Gastroesophageal sphincter (tissue), 4 donors: ENCODE results near the gene ENTHD1. TPM values are rescaled to one million over a fixed set of nuclear protein-coding genes. Genes with fewer than 3 reads are reported as not detected.

Source experiments
- ATAC-seq: fragments of 150-250 bp; one replicate; pipeline ENCODE4 v1.9.1; 2016; ENCODE audit warnings: mild to moderate bottlenecking, moderate library complexity
- H3K27ac ChIP-seq, 4 donors: fragments of 200-600 bp; sonication (generic) in 3 of 4; 1 replicate in 3 of 4; 2 replicates in 1 of 4; pipeline ENCODE4 v1.5.1; 2016 to 2019
- H3K27me3 ChIP-seq: fragments of 200-600 bp; sonication (generic); one replicate; pipeline ENCODE4 v1.5.1; 2019
- H3K36me3 ChIP-seq, 2 donors: fragments of 200-600 bp; sonication (generic); one replicate each; pipeline ENCODE4 v1.5.1; 2019; ENCODE audit warnings: control low read depth in 1 of 2
- H3K4me1 ChIP-seq, 3 donors: fragments of 200-600 bp; sonication (generic); 1 replicate in 2 of 3; 2 replicates in 1 of 3; pipeline ENCODE4 v1.5.1; 2016 to 2019; ENCODE audit warnings: control low read depth in 2 of 3
- H3K4me3 ChIP-seq, 2 donors: fragments of 200-600 bp; sonication (generic); one replicate each; pipeline ENCODE4 v1.5.1; 2019; ENCODE audit warnings: mild to moderate bottlenecking in 1 of 2, moderate library complexity in 1 of 2
- H3K9me3 ChIP-seq, 3 donors: fragments of 200-600 bp; sonication (generic); one replicate each; pipeline ENCODE4 v1.5.1; 2017 to 2019; ENCODE audit warnings: control low read depth in 2 of 3
- EP300 ChIP-seq: sonication (generic); formaldehyde crosslinking; IDR thresholded peaks from one replicate; pipeline ENCODE4 v1.6.1; 2017; ENCODE audit warnings: antibody characterized with exemption, mild to moderate bottlenecking
- POLR2A ChIP-seq, 2 donors: fragments of 450-650 bp; IDR thresholded peaks; one replicate each; pipeline ENCODE4 v1.6.1; 2017; ENCODE audit warnings: antibody characterized with exemption in 2 of 2, mild to moderate bottlenecking in 2 of 2, moderate library complexity in 1 of 2
- POLR2AphosphoS5 ChIP-seq: sonication (generic); formaldehyde crosslinking; IDR thresholded peaks from one replicate; pipeline ENCODE4 v1.6.1; 2017; ENCODE audit warnings: antibody characterized with exemption
- WGBS, 2 donors: methylation state at CpG; one replicate each; pipeline ENCODE4 v1.1.5; 2018; ENCODE audit warnings: low coverage in 1 of 2; 5-methylcytosine and 5-hydroxymethylcytosine counted together
- total RNA-seq, 4 donors: library from RNA; depleted of rRNA; stranded (reverse); fragments of >200 nt; gene quantifications; one replicate each; pipeline ENCODE4 v1.1.0, GENCODE V29; 2016
- TF ChIP-seq, protein P1 (sequence below), 4 experiments: fragments of 200-600 bp in 2 of 4; fragments of 450-650 bp in 2 of 4; sonication (generic) in 1 of 4; IDR thresholded peaks; one replicate each; pipeline ENCODE4 v1.5.1; 2017 to 2019; ENCODE audit warnings: antibody characterized with exemption in 4 of 4, mild to moderate bottlenecking in 2 of 4, moderate library complexity in 2 of 4

ENTHD1 gene
- total RNA-seq, 4 donors from 2014 or later = 0.47 TPM; not detected in 3

DNA sequence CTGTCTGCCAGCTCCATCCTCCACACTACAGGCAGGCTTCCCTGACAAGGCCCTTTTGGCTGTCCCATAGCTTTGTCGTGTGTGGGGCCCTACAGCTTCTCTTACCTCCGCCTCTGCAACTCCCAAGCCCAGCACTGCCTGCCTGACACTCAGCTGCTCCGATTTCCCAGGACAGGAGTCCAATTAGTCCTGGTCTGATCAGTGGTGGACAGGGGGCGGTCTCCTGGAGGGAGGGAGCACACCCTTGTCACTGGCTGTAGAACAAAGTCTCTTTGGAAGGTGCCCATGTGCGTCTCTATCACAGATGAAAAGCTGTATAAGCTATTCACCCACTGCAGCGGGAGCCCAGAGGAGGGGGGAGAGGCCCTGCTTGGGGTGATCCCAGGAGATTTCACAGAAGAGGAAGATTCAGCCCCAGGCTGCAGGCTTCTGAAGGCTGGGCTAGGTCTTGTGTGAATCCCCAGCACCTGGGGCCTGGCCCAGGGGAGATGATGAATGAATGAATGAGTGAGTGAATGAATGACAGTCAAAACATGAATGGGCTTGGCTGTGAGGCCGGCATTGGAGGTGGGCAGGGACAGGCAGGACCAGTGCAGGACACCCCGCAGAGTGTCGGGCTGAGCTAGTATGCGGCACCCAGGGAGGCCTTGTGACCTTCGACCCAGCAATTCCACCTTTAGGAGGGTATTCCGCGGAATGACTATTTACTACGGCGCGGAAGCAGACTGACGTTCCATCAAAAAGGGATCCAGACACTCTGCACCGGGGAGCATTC, 180.6 kb downstream of the ENTHD1 start:
- ATAC-seq = no peak
- Histone ChIP-seq H3K27ac (no peak overlapping the region), H3K9me3 (no peaks in the 10 kb centered on the region), H3K4me3 (no peak overlapping the region), H3K27me3 (peaks cover 43% of the 10 kb centered on the region), H3K4me1 (peaks cover 0 to 5% (median 0%) of the 10 kb centered on the region in 3 donors), H3K36me3 (no peaks in the 10 kb centered on the region)
- TF ChIP-seq, protein P1, sequence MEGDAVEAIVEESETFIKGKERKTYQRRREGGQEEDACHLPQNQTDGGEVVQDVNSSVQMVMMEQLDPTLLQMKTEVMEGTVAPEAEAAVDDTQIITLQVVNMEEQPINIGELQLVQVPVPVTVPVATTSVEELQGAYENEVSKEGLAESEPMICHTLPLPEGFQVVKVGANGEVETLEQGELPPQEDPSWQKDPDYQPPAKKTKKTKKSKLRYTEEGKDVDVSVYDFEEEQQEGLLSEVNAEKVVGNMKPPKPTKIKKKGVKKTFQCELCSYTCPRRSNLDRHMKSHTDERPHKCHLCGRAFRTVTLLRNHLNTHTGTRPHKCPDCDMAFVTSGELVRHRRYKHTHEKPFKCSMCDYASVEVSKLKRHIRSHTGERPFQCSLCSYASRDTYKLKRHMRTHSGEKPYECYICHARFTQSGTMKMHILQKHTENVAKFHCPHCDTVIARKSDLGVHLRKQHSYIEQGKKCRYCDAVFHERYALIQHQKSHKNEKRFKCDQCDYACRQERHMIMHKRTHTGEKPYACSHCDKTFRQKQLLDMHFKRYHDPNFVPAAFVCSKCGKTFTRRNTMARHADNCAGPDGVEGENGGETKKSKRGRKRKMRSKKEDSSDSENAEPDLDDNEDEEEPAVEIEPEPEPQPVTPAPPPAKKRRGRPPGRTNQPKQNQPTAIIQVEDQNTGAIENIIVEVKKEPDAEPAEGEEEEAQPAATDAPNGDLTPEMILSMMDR (IDR thresholded peaks at IDR 0.05) = no peak
- TF ChIP-seq EP300 (no peak), POLR2AphosphoS5 (no peak), POLR2A (IDR thresholded peaks at IDR 0.05) (no peak)
- WGBS, 2 donors = 51 to 82% methylated on average over 5 to 7 of the region's 18 CpGs

- peaks cover 43% of the 10 kb centered on the region for H3K27me3 ChIP-seq
- no peak for ATAC-seq
- peaks cover 0 to 5% (median 0%) of the 10 kb centered on the region in 3 donors for H3K4me1 ChIP-seq
- H3K9me3 ChIP-seq = no peaks in the 10 kb centered on the region
- H3K4me3 ChIP-seq = no peak overlapping the region
- H3K36me3 ChIP-seq = no peaks in the 10 kb centered on the region
- H3K27ac ChIP-seq = no peak overlapping the region
- WGBS, 2 donors = 67% methylated on average over 1 of the region's 1 CpG; no CpG with 5 or more reads in 1 of the 2 donors
- TF ChIP-seq POLR2A (IDR thresholded peaks at IDR 0.05) (no peak), EP300 (no peak), POLR2AphosphoS5 (no peak)
- TF ChIP-seq, protein P1 (IDR thresholded peaks at IDR 0.05) = no peak
Measured at GRCh38 chr22:39712081-39712480, 181.5 kb downstream of the ENTHD1 start.

GRCh38 chr22:39710380-39711150, 183.0 kb downstream of the ENTHD1 start:
- Histone ChIP-seq H3K4me1 (peaks cover 0 to 5% (median 0%) of the 10 kb centered on the region in 3 donors), H3K9me3 (no peaks in the 10 kb centered on the region), H3K36me3 (no peaks in the 10 kb centered on the region), H3K4me3 (no peak overlapping the region), H3K27me3 (peaks cover 56% of the 10 kb centered on the region), H3K27ac (no peak overlapping the region)
- ATAC-seq = no peak
- 28 to 47% methylated on average over 2 to 10 of the region's 15 CpGs for WGBS, 2 donors
- no peak for TF ChIP-seq POLR2AphosphoS5

DNA sequence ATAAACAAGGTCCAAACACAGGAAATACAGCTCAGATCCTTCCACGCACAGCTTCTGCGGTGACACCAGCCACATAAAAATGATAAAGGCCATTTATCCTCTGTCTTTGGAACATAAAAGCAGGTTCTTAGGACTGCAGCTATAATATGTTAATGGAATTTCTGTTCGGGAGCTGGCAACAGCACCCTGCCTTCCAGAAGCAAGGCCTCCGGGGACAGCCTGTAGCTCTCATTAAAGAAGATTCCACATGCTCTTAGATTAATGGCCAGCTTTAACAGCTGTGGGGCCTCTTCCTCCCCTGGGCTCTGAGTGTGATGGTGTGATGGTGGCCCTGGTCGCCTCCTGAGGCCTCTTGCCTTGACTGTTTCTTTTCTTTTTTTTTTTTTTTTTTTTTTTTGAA, 185.7 kb downstream of the ENTHD1 start:
- Histone ChIP-seq H3K27me3 (peaks cover 62% of the 10 kb centered on the region), H3K9me3 (no peaks in the 10 kb centered on the region), H3K4me3 (no peak overlapping the region), H3K36me3 (no peaks in the 10 kb centered on the region), H3K27ac (no peak overlapping the region), H3K4me1 (peaks cover 0 to 19% (median 9%) of the 10 kb centered on the region in 3 donors)
- ATAC-seq = no peak
- WGBS, 2 donors = 49% methylated on average over 3 of the region's 5 CpGs; no CpG with 5 or more reads in 1 of the 2 donors
- TF ChIP-seq EP300 = no peak
- no peak for TF ChIP-seq POLR2AphosphoS5
- no peak for TF ChIP-seq POLR2A (IDR thresholded peaks at IDR 0.05)
- TF ChIP-seq, protein P1 (IDR thresholded peaks at IDR 0.05) = no peak

DNA sequence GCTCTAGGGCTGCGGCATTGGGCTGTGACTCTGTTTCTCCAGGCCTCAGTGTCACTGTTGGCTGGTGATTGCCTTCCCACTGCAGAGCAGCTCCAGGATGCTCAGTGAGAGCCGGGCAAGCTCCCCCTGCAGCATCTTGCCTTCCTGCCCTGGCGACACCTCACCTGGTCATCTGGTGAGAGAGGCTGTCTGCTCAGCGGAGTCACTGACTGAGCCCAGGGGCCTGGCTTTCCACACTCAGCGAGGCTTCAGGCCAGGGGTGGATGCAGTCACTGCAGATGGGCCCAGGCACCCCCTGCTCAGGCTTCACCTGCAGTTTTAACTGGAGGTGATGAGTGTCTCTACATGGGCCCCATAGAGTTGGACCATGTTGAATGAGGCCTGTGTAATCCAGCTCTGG, 186.2 kb downstream of the ENTHD1 start:
- H3K9me3 ChIP-seq = no peaks in the 10 kb centered on the region
- H3K36me3 ChIP-seq = no peaks in the 10 kb centered on the region
- no peak for ATAC-seq
- WGBS, 2 donors = no CpG with 5 or more reads among the region's 5 CpGs
- no peak overlapping the region for H3K4me3 ChIP-seq
- no peak overlapping the region for H3K27ac ChIP-seq
- TF ChIP-seq POLR2A (IDR thresholded peaks at IDR 0.05) (no peak), EP300 (no peak)
- peaks cover 57% of the 10 kb centered on the region for H3K27me3 ChIP-seq
- peaks cover 0 to 19% (median 9%) of the 10 kb centered on the region in 3 donors for H3K4me1 ChIP-seq
